HFFc6 (cell line): ENCODE measurements around the gene FADS6. TPM values are rescaled to one million over a fixed set of nuclear protein-coding genes. Genes with fewer than 3 reads are reported as not detected.
"Not testable (repeated sequence)": the region's sequence is repeated elsewhere in the genome, so short reads cannot be mapped to it uniquely, and the experiment has no call there.

Experiments
- DNase-seq: peaks from one replicate; pipeline ENCODE4 v3.0.0-alpha.2; 2018
- H3K27ac Mint-ChIP-seq: 2 replicates; pipeline ENCODE4 v1.8.0; 2020; ENCODE audit warnings: mild to moderate bottlenecking, mixed read lengths
- H3K27me3 Mint-ChIP-seq: 2 replicates; pipeline ENCODE4 v1.8.0; 2021; ENCODE audit warnings: mild to moderate bottlenecking, moderate library complexity, mixed read lengths; ENCODE audit not compliant: insufficient read depth
- H3K36me3 Mint-ChIP-seq: 2 replicates; pipeline ENCODE4 v1.8.0; 2021; ENCODE audit warnings: low read depth, mixed read lengths
- H3K4me1 Mint-ChIP-seq: 2 replicates; pipeline ENCODE4 v1.8.0; 2020; ENCODE audit warnings: low read depth, mixed read lengths
- H3K4me3 Mint-ChIP-seq: 2 replicates; pipeline ENCODE4 v1.8.0; 2020; ENCODE audit warnings: mild to moderate bottlenecking, moderate library complexity, mixed read lengths
- H3K9me3 Mint-ChIP-seq: 2 replicates; pipeline ENCODE4 v1.8.0; 2020; ENCODE audit warnings: mild to moderate bottlenecking, mixed read lengths
- total RNA-seq, 6 experiments: library from RNA; stranded (reverse); fragmentation: NEBNext Ultra II Directional; extraction: Animal tissue kit (Norgen Biotek cat#: 25700); gene quantifications; 2 replicates in 1 of 6; 3 replicates in 5 of 6; pipeline ENCODE4 v1.2.3, GENCODE V29; 2021
- TF ChIP-seq, protein P1 (sequence below): fragments of 200-600 bp; sonication (generic); IDR thresholded peaks from 2 replicates; pipeline ENCODE4 v1.5.0; 2021; ENCODE audit warnings: antibody characterized with exemption, mild to moderate bottlenecking

The FADS6 gene
- total RNA-seq, 6 experiments from 2014 or later, result not detected

DNA sequence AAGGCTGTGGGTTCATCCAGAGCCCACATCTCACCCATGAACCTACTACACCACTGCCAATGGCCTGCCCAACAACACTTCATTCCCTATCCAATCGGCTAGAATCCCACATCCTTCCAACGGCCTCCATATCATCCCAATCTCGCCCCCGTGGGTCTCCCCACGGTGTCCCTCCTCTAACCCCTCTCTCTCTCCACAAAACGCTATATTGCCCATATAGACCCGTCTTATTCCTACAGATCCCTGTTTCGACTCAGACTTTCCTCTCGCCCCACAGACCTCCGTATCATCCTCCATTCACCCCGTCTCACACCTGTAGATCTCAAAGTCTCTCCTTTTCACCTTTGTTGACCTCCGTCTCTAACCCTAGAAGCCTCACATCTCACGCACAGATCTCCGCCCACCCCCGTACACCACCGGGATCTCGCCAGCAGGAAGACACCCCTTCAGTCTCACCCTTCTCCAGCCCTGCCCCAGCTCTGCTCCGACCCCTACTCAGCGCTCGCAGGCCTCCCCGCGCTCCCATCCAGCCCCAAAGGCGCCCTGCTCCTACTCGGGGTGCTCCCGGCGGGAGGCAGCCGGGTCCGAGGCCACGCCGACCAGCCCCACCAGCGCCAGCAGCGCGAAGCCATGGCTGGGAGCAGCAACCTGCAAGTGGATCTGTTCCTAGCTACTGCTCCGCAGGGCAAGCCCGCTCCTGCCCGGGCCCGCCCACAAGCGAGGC, 21.0 kb downstream of the FADS6 start, which contains the start of gene FDXR:
Gene FDXR (minus strand): TSS at position 682 of the 724 bp plus-strand sequence. CDS start 50 bp downstream, at position 632.
- Mint-ChIP-seq H3K4me1 (peaks cover 38% of the 10 kb centered on the region), H3K4me3 (peak within 1 kb of the TSS; percentile 98), H3K36me3 (peaks cover 11% of the 10 kb centered on the region; the same call in 1 of the 2 replicates), H3K27ac (peak within 1 kb of the TSS; percentile 91), H3K9me3 (no peaks in the 10 kb centered on the region), H3K27me3 (peaks cover 2% of the 10 kb centered on the region)
- TF ChIP-seq, protein P1, sequence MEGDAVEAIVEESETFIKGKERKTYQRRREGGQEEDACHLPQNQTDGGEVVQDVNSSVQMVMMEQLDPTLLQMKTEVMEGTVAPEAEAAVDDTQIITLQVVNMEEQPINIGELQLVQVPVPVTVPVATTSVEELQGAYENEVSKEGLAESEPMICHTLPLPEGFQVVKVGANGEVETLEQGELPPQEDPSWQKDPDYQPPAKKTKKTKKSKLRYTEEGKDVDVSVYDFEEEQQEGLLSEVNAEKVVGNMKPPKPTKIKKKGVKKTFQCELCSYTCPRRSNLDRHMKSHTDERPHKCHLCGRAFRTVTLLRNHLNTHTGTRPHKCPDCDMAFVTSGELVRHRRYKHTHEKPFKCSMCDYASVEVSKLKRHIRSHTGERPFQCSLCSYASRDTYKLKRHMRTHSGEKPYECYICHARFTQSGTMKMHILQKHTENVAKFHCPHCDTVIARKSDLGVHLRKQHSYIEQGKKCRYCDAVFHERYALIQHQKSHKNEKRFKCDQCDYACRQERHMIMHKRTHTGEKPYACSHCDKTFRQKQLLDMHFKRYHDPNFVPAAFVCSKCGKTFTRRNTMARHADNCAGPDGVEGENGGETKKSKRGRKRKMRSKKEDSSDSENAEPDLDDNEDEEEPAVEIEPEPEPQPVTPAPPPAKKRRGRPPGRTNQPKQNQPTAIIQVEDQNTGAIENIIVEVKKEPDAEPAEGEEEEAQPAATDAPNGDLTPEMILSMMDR, result no peak
- no peak for DNase-seq

DNA sequence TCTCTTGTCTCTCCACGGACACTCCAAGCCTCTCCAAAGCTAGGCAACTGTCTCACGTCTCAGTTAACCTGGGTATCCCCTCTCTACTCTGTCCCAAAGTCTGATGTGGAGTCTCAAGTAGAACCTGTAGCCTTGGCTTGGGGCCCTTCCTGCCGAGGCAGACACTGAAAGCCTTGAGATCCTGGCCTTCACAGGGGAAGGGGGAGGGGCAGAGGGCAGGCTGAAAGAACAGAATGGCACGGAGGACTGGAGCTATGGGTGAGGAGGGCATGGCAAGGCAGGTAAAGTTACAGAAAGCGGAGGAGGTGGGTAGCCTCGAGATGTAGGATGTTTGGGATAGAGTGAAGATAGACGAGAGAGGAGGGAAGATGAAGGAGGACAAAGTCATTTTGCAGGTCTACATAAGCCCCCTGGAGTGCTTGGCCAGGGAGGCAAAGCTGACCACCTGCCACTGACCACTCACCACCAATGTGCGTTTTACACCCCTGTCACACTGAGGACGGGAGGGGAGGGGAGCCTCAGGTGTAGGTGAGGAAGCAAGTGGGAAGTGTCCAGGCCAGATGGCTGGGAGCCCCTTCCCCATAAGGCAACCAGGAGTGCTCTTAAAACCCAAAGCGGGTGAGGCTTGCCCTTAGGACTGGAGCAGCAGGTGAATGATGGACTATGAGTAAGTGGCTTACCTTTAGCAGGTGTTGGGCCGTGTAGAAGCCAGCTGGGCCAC, 21.9 kb downstream of the FADS6 start:
- no peak for DNase-seq
- TF ChIP-seq, protein P1, result no peak
- Mint-ChIP-seq H3K36me3 (peaks cover 11% of the 10 kb centered on the region; the same call in 1 of the 2 replicates), H3K4me1 (peaks cover 38% of the 10 kb centered on the region), H3K27ac (no peak overlapping the region), H3K4me3 (peak overlapping the region; percentile 98), H3K27me3 (peaks cover 2% of the 10 kb centered on the region; the same call in 1 of the 2 replicates), H3K9me3 (no peaks in the 10 kb centered on the region)

DNA sequence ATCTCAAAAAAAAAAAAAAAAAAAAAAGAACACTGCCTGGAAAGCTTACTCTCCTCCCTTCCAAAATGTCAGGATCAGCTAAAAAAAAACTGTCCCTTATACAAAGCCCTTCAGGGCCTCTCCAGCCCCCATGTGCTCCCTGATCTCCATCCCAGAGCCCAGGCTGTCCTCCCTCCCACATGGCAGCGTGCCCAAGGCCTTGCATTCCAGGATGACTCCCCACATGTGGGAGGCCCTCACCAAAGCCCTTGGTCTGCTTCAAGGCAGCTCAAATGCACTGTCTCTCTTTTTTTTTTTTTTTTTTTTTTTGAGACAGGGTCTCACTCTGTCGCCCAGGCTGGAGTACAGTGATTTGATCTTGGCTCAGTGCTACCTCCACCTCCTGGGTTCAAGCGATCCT, 22.9 kb downstream of the FADS6 start:
- Mint-ChIP-seq H3K4me1 (peaks cover 38% of the 10 kb centered on the region), H3K9me3 (no peaks in the 10 kb centered on the region), H3K27ac (peak overlapping the region; percentile 36; the same call in 1 of the 2 replicates), H3K36me3 (peaks cover 11% of the 10 kb centered on the region; the same call in 1 of the 2 replicates), H3K27me3 (peaks cover 2% of the 10 kb centered on the region; the same call in 1 of the 2 replicates), H3K4me3 (peak overlapping the region; percentile 98)
- peak; percentile 52 for DNase-seq
- TF ChIP-seq, protein P1, result no peak

DNA sequence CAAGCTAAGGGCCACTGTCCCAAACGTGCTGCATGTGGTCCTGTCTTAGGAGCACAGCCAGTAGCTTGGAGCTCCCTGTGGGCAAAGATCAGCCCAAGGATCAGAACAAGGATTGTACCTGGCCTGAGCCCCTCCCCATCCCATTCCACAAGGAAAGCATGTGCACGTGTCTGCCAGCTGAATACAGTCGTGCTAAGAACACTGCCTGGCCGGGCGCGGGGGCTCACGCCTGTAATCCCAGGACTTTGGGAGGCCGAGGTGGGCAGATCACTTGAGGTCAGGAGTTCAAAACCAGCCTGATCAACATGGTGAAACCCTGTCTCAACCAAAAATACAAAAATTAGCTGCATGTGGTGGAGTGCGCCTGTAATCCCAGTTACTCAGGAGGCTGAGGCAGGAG, 23.4 kb downstream of the FADS6 start:
- peaks cover 13% of the 10 kb centered on the region for H3K36me3 Mint-ChIP-seq

DNA sequence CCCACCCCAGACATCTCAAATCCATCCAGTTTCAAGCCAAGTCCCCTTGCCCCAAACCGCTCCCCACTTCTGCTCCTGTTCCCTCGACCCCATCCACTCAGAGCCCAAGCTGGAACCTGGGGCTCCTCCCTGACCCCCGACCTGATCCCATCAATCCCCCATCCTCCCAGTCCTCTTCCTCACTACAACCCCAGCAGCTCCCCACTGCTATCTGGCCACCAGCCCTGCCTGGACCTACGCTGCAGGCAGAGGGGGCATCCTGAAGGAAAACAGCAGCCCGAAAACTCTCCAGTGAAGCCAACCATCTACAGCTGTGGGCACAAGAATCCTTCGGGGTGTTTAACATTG, 24.6 kb downstream of the FADS6 start:
- H3K4me3 Mint-ChIP-seq, result no peak overlapping the region
- H3K27ac Mint-ChIP-seq, result no peak overlapping the region
- no peak for DNase-seq
- H3K9me3 Mint-ChIP-seq, result no peaks in the 10 kb centered on the region
- H3K27me3 Mint-ChIP-seq, result peaks cover 2% of the 10 kb centered on the region; the same call in 1 of the 2 replicates
- H3K36me3 Mint-ChIP-seq, result peaks cover 18% of the 10 kb centered on the region
- TF ChIP-seq, protein P1, result no peak
- peaks cover 44% of the 10 kb centered on the region for H3K4me1 Mint-ChIP-seq

More for the DNA sequence above, 23.4 kb downstream of the FADS6 start:
- H3K27ac Mint-ChIP-seq, H3K27me3 Mint-ChIP-seq, DNase-seq, H3K4me3 Mint-ChIP-seq, H3K9me3 Mint-ChIP-seq: not testable (repeated sequence)
- peaks cover 42% of the 10 kb centered on the region for H3K4me1 Mint-ChIP-seq
